Neural progenitor cell (in vitro differentiated cells): Measurements from ENCODE around the gene PREP.

ENCODE experiments used
- EZH2 ChIP-seq: fragments of 200-600 bp; sonication (generic); IDR thresholded peaks from 2 replicates; pipeline ENCODE4 v1.6.1; 2017; ENCODE audit warnings: antibody characterized with exemption, mild to moderate bottlenecking, moderate library complexity
- TF ChIP-seq, protein P1 (sequence below): fragments of 200-600 bp; sonication (generic); IDR thresholded peaks from 2 replicates; pipeline ENCODE4 v1.5.1; 2017; ENCODE audit warnings: antibody characterized with exemption, mild to moderate bottlenecking

DNA sequence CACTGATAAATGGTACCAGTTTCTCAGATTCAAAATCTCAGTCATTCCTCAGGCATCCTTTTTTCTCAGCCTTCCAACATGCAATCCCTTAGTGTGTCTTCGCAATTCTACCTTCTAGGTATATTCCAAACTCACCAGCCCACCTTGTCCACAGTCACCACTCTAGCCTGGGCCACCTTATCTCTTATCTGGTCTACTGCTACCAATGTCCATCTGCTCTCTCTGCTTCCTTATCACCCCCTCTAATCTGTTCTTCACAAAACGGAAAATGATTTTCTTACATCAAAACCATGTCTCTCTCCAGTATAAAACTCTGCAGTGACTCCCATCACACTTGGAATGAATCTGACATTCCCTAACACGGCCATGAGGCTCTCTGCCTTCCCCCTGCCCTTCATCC is 91.9 kb downstream of the PREP start:
- TF ChIP-seq EZH2, result no peak
- TF ChIP-seq, protein P1, sequence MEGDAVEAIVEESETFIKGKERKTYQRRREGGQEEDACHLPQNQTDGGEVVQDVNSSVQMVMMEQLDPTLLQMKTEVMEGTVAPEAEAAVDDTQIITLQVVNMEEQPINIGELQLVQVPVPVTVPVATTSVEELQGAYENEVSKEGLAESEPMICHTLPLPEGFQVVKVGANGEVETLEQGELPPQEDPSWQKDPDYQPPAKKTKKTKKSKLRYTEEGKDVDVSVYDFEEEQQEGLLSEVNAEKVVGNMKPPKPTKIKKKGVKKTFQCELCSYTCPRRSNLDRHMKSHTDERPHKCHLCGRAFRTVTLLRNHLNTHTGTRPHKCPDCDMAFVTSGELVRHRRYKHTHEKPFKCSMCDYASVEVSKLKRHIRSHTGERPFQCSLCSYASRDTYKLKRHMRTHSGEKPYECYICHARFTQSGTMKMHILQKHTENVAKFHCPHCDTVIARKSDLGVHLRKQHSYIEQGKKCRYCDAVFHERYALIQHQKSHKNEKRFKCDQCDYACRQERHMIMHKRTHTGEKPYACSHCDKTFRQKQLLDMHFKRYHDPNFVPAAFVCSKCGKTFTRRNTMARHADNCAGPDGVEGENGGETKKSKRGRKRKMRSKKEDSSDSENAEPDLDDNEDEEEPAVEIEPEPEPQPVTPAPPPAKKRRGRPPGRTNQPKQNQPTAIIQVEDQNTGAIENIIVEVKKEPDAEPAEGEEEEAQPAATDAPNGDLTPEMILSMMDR, result no peak
